Measurements from ENCODE around the gene CARD6. TPM values are rescaled to one million over a fixed set of nuclear protein-coding genes. Genes with fewer than 3 reads are reported as not detected.

Gene CARD6
- total and polyA plus RNA-seq, 2 of the 13 experiments (the other 11 are each of a cell fraction or from before 2014, with no cell fraction given), result 0.33 to 1.4 TPM

DNA sequence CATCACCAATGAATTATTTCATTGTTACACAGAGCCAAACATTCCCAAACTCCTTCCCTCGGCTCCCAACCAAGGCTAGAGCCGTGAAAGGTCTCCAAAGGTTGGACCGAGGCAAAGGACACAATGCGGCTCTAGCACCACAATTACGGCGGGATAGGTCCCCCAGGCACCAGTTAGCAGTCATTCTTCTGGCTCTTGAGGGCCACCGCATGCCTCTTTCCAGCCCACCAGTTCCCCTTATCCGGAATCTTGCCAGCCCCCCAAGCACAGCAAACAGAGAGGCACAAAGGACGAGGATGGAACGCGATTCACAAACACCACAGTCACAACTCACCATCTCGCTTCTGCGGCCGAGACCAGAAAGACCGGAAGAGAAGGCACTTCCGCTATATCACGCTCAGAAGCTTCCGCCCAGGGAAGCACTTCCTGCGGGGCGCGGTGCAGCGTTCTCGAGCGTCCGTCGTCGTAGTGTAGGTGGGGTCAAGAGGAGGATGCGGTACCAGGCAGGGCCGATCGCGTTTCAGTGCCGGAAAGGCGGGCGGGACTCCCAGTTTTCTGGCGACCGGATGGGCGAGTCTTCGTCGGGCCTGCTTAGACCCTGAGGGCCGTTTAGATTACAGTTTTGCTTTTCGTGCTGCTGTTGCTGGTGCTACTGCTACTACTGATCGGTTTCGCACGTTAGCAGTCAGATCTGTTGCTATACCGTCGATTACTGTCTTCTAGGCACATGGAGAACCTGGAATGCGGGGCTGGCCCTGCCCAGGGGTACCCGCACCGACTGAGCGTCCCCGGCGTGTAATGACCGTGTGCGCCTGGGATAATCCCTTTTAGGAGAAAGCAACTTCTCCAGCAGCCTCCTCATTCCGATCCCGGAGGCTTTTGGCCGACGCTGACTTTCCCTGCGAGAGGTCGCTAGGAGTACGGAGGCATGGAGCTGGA is 6.0 kb upstream of the CARD6 start, which contains the start of gene RPL37 (continued):
- TF ChIP-seq FOXJ3 (CRISPR knock-in tag; IDR thresholded peaks at IDR 0.05; ENCODE audit: borderline replicate concordance), result peak; percentile 65; the same call in 1 of the 2 replicates
- peak; percentile 63; the same call in 1 of the 2 replicates for TF ChIP-seq CCDC6 (CRISPR knock-in tag; IDR thresholded peaks at IDR 0.05)
- TF ChIP-seq SAP130 (CRISPR knock-in tag; IDR thresholded peaks at IDR 0.05; ENCODE audit: low read depth), result peak; percentile 98
- peak; percentile 86 for TF ChIP-seq NAIF1 (CRISPR knock-in tag; IDR thresholded peaks at IDR 0.05; ENCODE audit: borderline replicate concordance)
- 0 out of 2 replicates have a peak, but pooled peaks have one; percentile 95 for TF ChIP-seq ZNF337 (CRISPR knock-in tag; IDR thresholded peaks at IDR 0.05; ENCODE audit: borderline replicate concordance, low read depth)
- TF ChIP-seq ZNF282 (IDR thresholded peaks at IDR 0.05; ENCODE audit: partially characterized antibody), result no peak
- peak; percentile 84; the same call in 1 of the 2 replicates for TF ChIP-seq KLF13 (CRISPR knock-in tag; IDR thresholded peaks at IDR 0.05)
- no peak for TF ChIP-seq NPAS2 (CRISPR knock-in tag; IDR thresholded peaks at IDR 0.05; ENCODE audit: borderline replicate concordance)
- TF ChIP-seq, protein P1, sequence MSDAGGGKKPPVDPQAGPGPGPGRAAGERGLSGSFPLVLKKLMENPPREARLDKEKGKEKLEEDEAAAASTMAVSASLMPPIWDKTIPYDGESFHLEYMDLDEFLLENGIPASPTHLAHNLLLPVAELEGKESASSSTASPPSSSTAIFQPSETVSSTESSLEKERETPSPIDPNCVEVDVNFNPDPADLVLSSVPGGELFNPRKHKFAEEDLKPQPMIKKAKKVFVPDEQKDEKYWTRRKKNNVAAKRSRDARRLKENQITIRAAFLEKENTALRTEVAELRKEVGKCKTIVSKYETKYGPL (CRISPR knock-in tag; IDR thresholded peaks at IDR 0.05), result peak; percentile 54; the same call in 1 of the 2 replicates
- TF ChIP-seq SETDB1 (CRISPR knock-in tag; IDR thresholded peaks at IDR 0.05; ENCODE audit: borderline replicate concordance), result no peak
- no peak; the same call in 1 of the 2 replicates for TF ChIP-seq ZBTB1 (CRISPR knock-in tag; IDR thresholded peaks at IDR 0.05; ENCODE audit: borderline replicate concordance)
- TF ChIP-seq SP1 (IDR thresholded peaks at IDR 0.05), result no peak
- TF ChIP-seq SP1 (CRISPR knock-in tag; IDR thresholded peaks at IDR 0.05), result peak; percentile 95
- TF ChIP-seq NR2F1 (CRISPR knock-in tag; IDR thresholded peaks at IDR 0.05), result peak in 1 of 2 experiments; percentile 65; a peak in 2 of 4 replicates
- TF ChIP-seq RORA (CRISPR knock-in tag; IDR thresholded peaks at IDR 0.05), result no peak; the same call in 1 of the 2 replicates
- no peak for TF ChIP-seq MLLT10 (CRISPR knock-in tag; IDR thresholded peaks at IDR 0.05)
- TF ChIP-seq ZNF547 (CRISPR knock-in tag; IDR thresholded peaks at IDR 0.05), result peak; percentile 85
- no peak; the same call in 1 of the 2 replicates for TF ChIP-seq ZC3H4 (CRISPR knock-in tag; IDR thresholded peaks at IDR 0.05; ENCODE audit: borderline replicate concordance)
- TF ChIP-seq ZNF556 (CRISPR knock-in tag; IDR thresholded peaks at IDR 0.05; ENCODE audit: borderline replicate concordance), result peak; percentile 93
- no peak for TF ChIP-seq ZNF75D (CRISPR knock-in tag; IDR thresholded peaks at IDR 0.05; ENCODE audit: borderline replicate concordance)
- 0 out of 2 replicates have a peak, but pooled peaks have one; percentile 35 for TF ChIP-seq ARID2 (CRISPR knock-in tag; IDR thresholded peaks at IDR 0.05; ENCODE audit: borderline replicate concordance)
- peak; percentile 97 for TF ChIP-seq MIER3 (CRISPR knock-in tag; IDR thresholded peaks at IDR 0.05; ENCODE audit: borderline replicate concordance)
- TF ChIP-seq JUNB (CRISPR knock-in tag; IDR thresholded peaks at IDR 0.05; ENCODE audit: borderline replicate concordance), result peak; percentile 88
- peak; percentile 90 for TF ChIP-seq ZNF768 (CRISPR knock-in tag; IDR thresholded peaks at IDR 0.05)
- TF ChIP-seq, protein P2, sequence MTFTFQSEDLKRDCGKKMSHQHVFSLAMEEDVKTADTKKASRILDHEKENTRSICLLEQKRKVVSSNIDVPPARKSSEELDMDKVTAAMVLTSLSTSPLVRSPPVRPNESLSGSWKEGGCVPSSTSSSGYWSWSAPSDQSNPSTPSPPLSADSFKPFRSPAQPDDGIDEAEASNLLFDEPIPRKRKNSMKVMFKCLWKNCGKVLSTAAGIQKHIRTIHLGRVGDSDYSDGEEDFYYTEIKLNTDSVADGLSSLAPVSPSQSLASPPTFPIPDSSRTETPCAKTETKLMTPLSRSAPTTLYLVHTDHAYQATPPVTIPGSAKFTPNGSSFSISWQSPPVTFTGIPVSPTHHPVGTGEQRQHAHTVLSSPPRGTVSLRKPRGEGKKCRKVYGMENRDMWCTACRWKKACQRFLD (CRISPR knock-in tag; IDR thresholded peaks at IDR 0.05; ENCODE audit: borderline replicate concordance), result no peak; the same call in 1 of the 2 replicates
- TF ChIP-seq TAF1 (CRISPR knock-in tag; IDR thresholded peaks at IDR 0.05), result peak; percentile 98
- no peak; the same call in 1 of the 2 replicates for TF ChIP-seq SMYD3 (CRISPR knock-in tag; IDR thresholded peaks at IDR 0.05)
